ENCODE data around the gene FIGNL2. TPM values are rescaled to one million over a fixed set of nuclear protein-coding genes. Genes with fewer than 3 reads are reported as not detected.

The FIGNL2 gene
- total RNA-seq, 1 donor from 2014 or later: 9.3 TPM

DNA sequence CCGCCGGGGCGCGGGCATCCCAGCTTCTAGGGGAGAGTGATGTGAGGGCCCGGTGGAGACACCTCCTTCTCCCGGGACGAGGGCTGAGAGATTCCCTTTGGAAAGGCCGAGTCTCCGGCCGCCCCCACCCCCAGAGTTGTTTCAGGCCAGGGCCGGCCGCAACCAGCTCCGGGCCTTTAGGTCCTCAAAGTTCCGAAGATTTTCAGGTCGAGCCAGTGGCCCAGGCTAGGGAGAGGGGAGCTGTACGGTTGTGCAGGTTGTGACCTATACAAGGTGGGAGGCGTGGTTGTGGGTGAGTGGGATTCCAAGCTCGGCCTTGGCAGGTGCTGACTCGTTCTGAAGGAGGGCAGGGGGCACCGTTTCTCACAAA lies 21.0 kb upstream of the FIGNL2 start:
- no peaks in the 10 kb centered on the region for H3K9me3 Mint-ChIP-seq
- no peak overlapping the region for H3K9ac ChIP-seq
- no peaks in the 10 kb centered on the region for H3K36me3 ChIP-seq
- H3K27me3 ChIP-seq: peaks cover 63% of the 10 kb centered on the region
- no peaks in the 10 kb centered on the region for H3K79me2 ChIP-seq (ENCODE audit: low read depth)
- peak overlapping the region; percentile 99 for H3K4me2 ChIP-seq
- peak overlapping the region; percentile 58 for H3K4me3 ChIP-seq
- peak overlapping the region; percentile 78 for H3K4me3 Mint-ChIP-seq
- H3K9me3 ChIP-seq (ENCODE audit: low read depth): no peaks in the 10 kb centered on the region
- H3F3A ChIP-seq (ENCODE audit: low read depth): peaks cover 56% of the 10 kb centered on the region
- no peaks in the 10 kb centered on the region for H3K36me3 Mint-ChIP-seq
- peak overlapping the region; percentile 89 for H3K27ac Mint-ChIP-seq
- peaks cover 55% of the 10 kb centered on the region for H4K20me1 ChIP-seq (ENCODE audit: low read depth)
- H2AFZ ChIP-seq (replicated peaks): peak overlapping the region; percentile 92
- H3K27me3 Mint-ChIP-seq (ENCODE audit: insufficient read depth, low read depth): peaks cover 48% of the 10 kb centered on the region
- no peak overlapping the region for H3K27ac ChIP-seq
- peak; percentile 49 for DNase-seq (ENCODE audit: low spot score)
- TF ChIP-seq EZH2 (IDR thresholded peaks at IDR 0.05) (peak; percentile 62), EZH2phosphoT487 (IDR thresholded peaks at IDR 0.05) (no peak)
- TF ChIP-seq, protein P1, sequence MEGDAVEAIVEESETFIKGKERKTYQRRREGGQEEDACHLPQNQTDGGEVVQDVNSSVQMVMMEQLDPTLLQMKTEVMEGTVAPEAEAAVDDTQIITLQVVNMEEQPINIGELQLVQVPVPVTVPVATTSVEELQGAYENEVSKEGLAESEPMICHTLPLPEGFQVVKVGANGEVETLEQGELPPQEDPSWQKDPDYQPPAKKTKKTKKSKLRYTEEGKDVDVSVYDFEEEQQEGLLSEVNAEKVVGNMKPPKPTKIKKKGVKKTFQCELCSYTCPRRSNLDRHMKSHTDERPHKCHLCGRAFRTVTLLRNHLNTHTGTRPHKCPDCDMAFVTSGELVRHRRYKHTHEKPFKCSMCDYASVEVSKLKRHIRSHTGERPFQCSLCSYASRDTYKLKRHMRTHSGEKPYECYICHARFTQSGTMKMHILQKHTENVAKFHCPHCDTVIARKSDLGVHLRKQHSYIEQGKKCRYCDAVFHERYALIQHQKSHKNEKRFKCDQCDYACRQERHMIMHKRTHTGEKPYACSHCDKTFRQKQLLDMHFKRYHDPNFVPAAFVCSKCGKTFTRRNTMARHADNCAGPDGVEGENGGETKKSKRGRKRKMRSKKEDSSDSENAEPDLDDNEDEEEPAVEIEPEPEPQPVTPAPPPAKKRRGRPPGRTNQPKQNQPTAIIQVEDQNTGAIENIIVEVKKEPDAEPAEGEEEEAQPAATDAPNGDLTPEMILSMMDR (IDR thresholded peaks at IDR 0.05): no peak
- peaks cover 84% of the 10 kb centered on the region for H3K4me1 Mint-ChIP-seq
- H3K4me1 ChIP-seq: peaks cover 53% of the 10 kb centered on the region

DNA sequence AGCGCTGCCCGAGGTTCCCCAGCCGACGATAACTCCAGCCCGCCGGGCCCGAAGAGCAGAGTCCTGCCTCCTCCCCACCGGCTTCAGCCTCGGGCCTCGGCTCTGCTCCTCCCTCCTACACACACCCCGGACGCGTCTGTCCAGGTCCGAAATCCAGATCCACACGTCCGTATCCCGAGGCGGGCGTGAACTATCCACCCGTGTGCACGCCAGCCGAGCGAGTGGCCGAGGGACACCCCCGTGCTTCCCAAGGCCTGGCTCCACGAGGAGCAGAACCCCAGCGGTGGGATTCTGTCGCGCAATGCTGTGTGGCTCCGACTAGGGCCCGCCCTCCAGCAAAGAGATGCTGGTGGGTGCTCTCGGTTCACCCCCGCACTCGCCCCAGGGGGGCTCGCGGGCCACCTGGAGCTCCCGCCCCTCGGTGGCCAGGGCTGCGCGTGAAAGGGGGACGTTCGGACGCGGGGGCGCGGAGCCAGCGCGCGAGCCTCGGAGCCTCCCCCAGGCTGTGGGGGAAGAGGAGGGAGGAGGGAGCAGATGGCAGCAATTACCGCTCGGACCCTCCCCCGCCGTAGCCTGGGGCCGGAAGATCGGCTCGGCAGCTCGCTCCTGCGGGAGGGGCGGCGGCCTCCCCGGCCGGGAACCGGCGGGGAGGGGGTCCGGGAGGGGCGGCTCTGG lies 20.4 kb upstream of the FIGNL2 start:
- peaks cover 80% of the 10 kb centered on the region for H3K4me1 Mint-ChIP-seq
- no peak overlapping the region for H3K27ac Mint-ChIP-seq
- TF ChIP-seq EZH2 (IDR thresholded peaks at IDR 0.05) (peak; percentile 76), EZH2phosphoT487 (IDR thresholded peaks at IDR 0.05) (no peak)
- TF ChIP-seq, protein P1 (IDR thresholded peaks at IDR 0.05): no peak
- H3K27ac ChIP-seq: no peak overlapping the region
- H4K20me1 ChIP-seq (ENCODE audit: low read depth): peaks cover 50% of the 10 kb centered on the region
- peak overlapping the region; percentile 80 for H3K4me3 Mint-ChIP-seq
- H3K4me2 ChIP-seq: peak overlapping the region; percentile 99
- H3F3A ChIP-seq (ENCODE audit: low read depth): peaks cover 56% of the 10 kb centered on the region
- H3K4me3 ChIP-seq: peak overlapping the region; percentile 58
- H3K36me3 Mint-ChIP-seq: no peaks in the 10 kb centered on the region
- H3K27me3 ChIP-seq: peaks cover 63% of the 10 kb centered on the region
- no peaks in the 10 kb centered on the region for H3K79me2 ChIP-seq (ENCODE audit: low read depth)
- no peak overlapping the region for H3K9ac ChIP-seq
- H3K4me1 ChIP-seq: peaks cover 49% of the 10 kb centered on the region
- H2AFZ ChIP-seq (replicated peaks): peak overlapping the region; percentile 92
- no peaks in the 10 kb centered on the region for H3K36me3 ChIP-seq
- no peaks in the 10 kb centered on the region for H3K9me3 ChIP-seq (ENCODE audit: low read depth)
- no peaks in the 10 kb centered on the region for H3K9me3 Mint-ChIP-seq
- DNase-seq (ENCODE audit: low spot score): peak; percentile 52
- peaks cover 45% of the 10 kb centered on the region for H3K27me3 Mint-ChIP-seq (ENCODE audit: insufficient read depth, low read depth)

DNA sequence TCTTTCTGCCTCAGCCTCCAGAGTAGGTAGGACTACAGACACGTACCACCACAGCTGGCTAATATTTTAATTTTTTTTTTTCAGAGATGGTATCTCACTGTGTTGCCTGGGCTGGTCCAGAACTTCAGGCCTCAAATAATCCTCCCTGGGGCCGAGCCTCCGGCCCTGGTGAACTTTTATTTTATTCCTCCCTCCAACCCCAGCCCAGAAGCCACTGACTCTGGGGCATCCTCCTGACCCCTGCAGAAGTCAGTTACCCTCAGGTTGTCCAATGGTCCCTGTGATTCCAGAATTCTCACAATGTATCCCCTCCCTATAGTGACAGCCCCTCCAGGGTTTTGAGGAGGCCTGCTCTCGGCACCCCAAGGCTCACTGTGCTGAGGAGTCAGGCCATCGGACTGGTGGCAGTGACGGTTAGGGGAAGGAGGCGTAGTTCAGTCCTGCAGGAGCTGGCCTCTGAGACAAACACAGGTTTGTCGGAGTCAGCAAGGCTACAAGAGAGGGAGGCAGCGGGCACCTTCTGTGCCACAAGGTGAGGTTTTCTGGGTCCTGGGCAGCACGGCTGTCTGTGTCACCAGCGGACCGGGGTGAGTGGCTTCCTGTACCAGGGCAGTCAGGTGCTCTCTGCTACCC lies 19.4 kb upstream of the FIGNL2 start:
- Histone ChIP-seq H2AFZ (replicated peaks) (no peak overlapping the region), H4K20me1 (ENCODE audit: low read depth) (peaks cover 45% of the 10 kb centered on the region), H3K9ac (no peak overlapping the region), H3K27me3 (peaks cover 62% of the 10 kb centered on the region), H3K27ac (no peak overlapping the region), H3F3A (ENCODE audit: low read depth) (peaks cover 56% of the 10 kb centered on the region), H3K4me3 (no peak overlapping the region), H3K4me2 (no peak overlapping the region), H3K9me3 (ENCODE audit: low read depth) (no peaks in the 10 kb centered on the region), H3K79me2 (ENCODE audit: low read depth) (no peaks in the 10 kb centered on the region), H3K36me3 (no peaks in the 10 kb centered on the region), H3K4me1 (peaks cover 53% of the 10 kb centered on the region)
- Mint-ChIP-seq H3K27ac (peak overlapping the region; percentile 46), H3K36me3 (no peaks in the 10 kb centered on the region), H3K9me3 (no peaks in the 10 kb centered on the region), H3K27me3 (ENCODE audit: insufficient read depth, low read depth) (peaks cover 44% of the 10 kb centered on the region), H3K4me1 (peaks cover 78% of the 10 kb centered on the region), H3K4me3 (peak overlapping the region; percentile 80)
- no peak for DNase-seq (ENCODE audit: low spot score)
- TF ChIP-seq EZH2phosphoT487 (IDR thresholded peaks at IDR 0.05): no peak
- TF ChIP-seq, protein P1 (IDR thresholded peaks at IDR 0.05): no peak
- no peak for TF ChIP-seq EZH2 (IDR thresholded peaks at IDR 0.05)
